GM19467 (cell line): Measurements from ENCODE around the gene GPR17.

Experiments used
- ATAC-seq: cut with Tn5 transposase; IDR thresholded peaks from one replicate; pipeline ENCODE4 v1.9.1; 2021; ENCODE audit warnings: mild to moderate bottlenecking, moderate library complexity; ENCODE audit not compliant: unreplicated experiment

Gene GPR17

GRCh38 chr2:127652786-127653357 is 6.9 kb downstream of the GPR17 start:
- no peak for ATAC-seq

DNA sequence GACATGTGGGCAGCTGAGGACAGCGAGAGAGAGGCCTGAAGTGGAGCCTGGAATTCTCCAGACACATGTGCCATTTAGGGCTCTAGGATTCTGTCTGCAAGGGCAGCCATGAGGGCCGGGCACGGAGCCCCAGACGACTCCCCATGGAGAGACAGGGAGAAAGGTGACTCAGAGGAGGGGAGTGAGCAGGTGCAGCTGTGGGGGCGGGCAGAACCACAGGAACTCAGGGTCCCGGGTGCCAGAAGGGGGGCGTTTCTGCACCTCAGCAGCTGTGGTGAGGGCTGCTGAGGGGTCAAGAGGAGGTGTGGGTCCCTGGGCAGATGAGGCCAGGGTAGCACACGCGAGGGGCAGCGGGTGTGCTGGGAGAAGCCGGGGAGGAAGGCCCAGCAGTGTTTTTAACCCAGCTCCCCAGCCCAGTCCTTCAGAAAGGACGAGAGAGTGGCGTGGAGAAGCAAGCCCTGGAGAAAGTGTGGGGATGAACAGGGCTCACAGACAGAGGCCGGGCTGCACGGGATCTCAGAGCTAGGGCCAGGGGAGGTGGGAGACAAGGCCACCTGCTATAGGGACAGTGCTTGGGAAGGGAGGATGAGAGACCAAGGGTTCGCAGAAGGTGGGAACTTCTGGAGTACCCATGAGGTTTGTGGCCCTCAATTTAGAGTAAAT is 7.6 kb downstream of the GPR17 start:
- ATAC-seq = no peak

- ATAC-seq = no peak
These were observed 8.3 kb downstream of the GPR17 start for GRCh38 chr2:127654084-127654837.

GRCh38 chr2:127654838-127655175 is 8.9 kb downstream of the GPR17 start:
- ATAC-seq = no peak

GRCh38 chr2:127655209-127656073 is 9.5 kb downstream of the GPR17 start:
- ATAC-seq = no peak

DNA sequence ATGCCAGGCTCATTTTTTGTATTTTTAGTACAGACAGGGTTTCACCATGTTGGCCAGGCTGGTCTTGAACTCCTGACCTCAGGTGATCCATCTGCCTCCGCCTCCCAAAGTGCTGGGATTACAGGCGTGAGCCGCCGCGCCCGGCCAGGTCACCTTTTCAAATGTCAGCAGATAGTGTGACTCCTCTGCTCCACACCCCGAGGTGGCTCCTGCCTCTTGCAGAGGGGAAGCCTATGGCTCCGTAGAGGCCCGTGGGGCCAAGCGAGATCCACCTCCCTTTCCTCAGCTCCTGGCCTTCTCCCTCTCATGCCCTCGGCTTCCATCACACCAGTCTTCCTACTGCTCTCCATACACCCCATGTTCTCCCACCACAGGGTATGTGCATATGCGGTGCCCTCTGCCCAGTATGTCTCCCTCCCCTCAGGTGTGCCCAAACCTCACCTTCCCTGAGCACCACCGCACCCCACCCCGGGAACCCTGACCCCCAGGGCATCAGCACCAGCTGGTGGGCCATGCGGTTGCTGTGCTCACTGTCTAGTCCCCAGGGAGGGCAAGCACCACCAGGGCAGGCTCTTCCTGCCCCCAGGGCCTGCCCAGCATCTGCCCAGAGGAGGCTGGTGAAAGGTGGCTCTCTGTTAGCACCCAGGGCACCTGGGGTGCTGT is 10.7 kb downstream of the GPR17 start:
- ATAC-seq = no peak

DNA sequence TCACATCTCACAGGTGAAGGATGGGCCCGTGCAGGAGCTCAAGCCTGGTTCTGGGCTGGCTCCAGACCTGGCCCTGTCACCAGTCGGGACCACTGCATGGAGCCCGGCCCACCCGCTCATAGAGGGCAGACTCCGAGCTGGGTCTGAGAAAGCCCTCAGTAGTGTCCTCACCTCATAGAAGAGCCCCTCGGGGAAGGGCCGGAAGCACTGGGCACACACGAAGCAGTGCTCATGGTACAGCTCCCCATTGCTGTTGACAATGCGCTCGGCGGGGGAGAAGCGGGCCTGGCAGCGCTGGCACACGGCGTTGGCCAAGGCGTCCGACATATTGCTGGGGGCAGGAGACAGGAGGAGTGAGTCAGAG is 11.3 kb downstream of the GPR17 start:
- ATAC-seq = no peak

DNA sequence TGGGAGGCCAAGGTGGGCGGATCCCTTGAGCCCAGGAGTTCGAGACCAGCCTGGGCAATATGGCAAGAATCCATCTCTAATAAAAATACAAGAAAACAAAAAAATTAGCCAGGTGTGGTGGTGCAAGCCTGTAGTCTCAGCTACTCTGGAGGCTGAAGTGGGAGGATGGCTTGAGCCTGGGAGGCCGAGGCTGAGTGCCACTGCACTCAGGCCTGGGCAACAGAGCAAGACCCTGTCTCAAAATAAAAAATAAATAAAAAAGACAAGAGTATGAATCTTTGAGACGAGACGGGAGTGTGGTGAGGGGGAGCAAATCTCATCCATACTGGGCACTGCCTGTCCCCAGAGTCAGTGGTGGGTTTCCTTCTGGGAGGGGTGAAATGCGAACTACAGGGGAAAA is 12.2 kb downstream of the GPR17 start:
- no peak for ATAC-seq

- no peak for ATAC-seq
These were observed 12.9 kb downstream of the GPR17 start for GRCh38 chr2:127658641-127659407.

- ATAC-seq = no peak
These were observed 13.7 kb downstream of the GPR17 start for GRCh38 chr2:127659408-127660290.

DNA sequence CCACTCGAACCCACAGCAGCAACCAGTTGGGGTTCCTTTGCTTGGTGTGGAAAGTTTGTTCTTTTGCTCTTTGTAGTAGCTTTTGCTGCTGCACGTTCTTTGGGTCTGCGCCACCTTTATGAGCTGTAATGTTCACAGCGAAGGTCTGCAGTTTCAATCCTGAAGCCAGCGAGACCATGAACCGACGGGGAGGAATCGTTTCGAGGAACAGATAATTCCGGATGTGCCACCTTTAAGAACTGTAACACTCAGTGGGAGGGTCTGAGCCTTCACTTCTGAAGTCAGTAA is 14.3 kb downstream of the GPR17 start:
- ATAC-seq = no peak

GRCh38 chr2:127661072-127661649 is 15.2 kb downstream of the GPR17 start:
- ATAC-seq = no peak

- ATAC-seq = no peak
These were observed 16.1 kb downstream of the GPR17 start for GRCh38 chr2:127661949-127662510.

GRCh38 chr2:127662937-127663565 is 17.1 kb downstream of the GPR17 start:
- no peak for ATAC-seq

- ATAC-seq = no peak
These were observed 17.7 kb downstream of the GPR17 start for GRCh38 chr2:127663566-127664064.

DNA sequence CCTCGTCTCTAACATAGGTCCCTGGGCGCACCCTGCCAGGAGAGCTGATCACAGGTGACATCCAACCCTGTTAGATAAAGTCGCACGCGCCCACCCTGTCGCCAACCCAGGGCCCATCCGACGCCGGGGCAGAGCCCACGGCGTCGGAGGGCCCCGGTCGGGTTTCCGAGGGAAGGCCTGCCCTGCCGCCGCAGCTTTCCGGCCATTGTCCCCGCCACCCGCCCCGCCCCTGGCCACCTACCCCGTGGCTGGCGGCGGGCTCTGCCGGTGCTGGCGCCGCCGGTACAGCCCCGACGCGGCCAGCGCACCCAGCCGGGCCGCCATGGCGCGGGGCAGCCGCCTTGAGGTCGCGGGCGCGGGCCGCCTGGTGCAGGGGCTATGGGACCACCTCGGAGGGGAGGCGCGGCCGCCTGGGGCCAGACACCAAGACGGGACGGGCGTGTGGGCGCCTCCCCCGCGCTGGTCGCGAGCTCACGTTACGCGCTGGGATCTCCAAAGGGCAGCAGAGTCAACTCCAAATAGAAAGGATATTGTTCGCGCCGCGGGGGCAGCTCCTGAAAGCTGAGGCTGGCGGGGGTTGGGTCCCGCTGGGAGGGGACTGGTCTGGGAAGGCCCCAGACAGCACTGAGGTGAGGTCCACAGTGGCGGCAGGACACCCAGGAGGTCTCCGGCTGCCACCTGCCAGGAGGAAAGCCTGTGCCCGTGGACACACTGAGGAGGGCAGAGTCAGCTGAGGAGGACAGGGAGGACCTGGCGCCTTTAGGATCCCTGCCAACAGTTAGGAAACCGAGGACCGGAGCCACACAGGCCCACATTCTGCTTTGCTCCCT is 18.3 kb downstream of the GPR17 start:
- no peak for ATAC-seq

- no peak for ATAC-seq
These were observed 18.9 kb downstream of the GPR17 start for GRCh38 chr2:127664895-127665225.
